ENCODE measurements around the gene CEACAM16. TPM values are rescaled to one million over a fixed set of nuclear protein-coding genes. Genes with fewer than 3 reads are reported as not detected.

The CEACAM16 gene
- polyA plus RNA-seq, 1 donor from 2014 or later, result not detected

DNA sequence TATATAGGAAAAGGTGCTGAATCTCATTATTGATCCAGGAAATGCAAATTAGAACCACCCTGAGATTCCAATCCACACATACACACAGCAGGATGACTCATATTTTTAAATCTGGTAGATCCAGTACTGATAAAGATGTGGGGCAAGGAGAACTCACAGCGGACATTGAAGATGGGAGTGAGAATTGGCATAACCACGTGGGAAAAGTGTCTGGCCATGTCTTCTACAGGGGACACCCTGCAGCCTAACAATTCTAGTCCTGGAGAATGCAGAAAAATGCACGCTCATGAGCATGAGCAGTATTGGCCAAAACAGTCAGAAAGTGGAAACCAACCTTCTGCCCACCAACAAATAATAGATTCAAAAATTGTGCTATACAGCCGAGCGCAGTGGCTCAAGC lies 36.1 kb downstream of the CEACAM16 start:
- no peaks in the 10 kb centered on the region for H3K9me3 ChIP-seq (ENCODE audit: low read length)
- no peaks in the 10 kb centered on the region for H3K27me3 ChIP-seq (ENCODE audit: insufficient read depth, low read depth, low read length)
- no peak overlapping the region for H2AFZ ChIP-seq (ENCODE audit: low read depth, low read length)
- H3K9me2 ChIP-seq (ENCODE audit: insufficient read depth, low read length), result no peaks in the 10 kb centered on the region
- no peaks in the 10 kb centered on the region for H3K79me2 ChIP-seq (replicated peaks; ENCODE audit: insufficient read depth, low read length)
- no peak overlapping the region for H3K9ac ChIP-seq (ENCODE audit: low read length)
- TF ChIP-seq, protein P1, sequence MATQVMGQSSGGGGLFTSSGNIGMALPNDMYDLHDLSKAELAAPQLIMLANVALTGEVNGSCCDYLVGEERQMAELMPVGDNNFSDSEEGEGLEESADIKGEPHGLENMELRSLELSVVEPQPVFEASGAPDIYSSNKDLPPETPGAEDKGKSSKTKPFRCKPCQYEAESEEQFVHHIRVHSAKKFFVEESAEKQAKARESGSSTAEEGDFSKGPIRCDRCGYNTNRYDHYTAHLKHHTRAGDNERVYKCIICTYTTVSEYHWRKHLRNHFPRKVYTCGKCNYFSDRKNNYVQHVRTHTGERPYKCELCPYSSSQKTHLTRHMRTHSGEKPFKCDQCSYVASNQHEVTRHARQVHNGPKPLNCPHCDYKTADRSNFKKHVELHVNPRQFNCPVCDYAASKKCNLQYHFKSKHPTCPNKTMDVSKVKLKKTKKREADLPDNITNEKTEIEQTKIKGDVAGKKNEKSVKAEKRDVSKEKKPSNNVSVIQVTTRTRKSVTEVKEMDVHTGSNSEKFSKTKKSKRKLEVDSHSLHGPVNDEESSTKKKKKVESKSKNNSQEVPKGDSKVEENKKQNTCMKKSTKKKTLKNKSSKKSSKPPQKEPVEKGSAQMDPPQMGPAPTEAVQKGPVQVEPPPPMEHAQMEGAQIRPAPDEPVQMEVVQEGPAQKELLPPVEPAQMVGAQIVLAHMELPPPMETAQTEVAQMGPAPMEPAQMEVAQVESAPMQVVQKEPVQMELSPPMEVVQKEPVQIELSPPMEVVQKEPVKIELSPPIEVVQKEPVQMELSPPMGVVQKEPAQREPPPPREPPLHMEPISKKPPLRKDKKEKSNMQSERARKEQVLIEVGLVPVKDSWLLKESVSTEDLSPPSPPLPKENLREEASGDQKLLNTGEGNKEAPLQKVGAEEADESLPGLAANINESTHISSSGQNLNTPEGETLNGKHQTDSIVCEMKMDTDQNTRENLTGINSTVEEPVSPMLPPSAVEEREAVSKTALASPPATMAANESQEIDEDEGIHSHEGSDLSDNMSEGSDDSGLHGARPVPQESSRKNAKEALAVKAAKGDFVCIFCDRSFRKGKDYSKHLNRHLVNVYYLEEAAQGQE (IDR thresholded peaks at IDR 0.05; ENCODE audit: borderline replicate concordance), result no peak
- TF ChIP-seq RAD21 (conservative IDR thresholded peaks at IDR 0.05) (no peak), TAF1 (IDR thresholded peaks at IDR 0.05; ENCODE audit: low read depth) (no peak), POLR2AphosphoS5 (IDR thresholded peaks at IDR 0.05) (no peak), MXI1 (conservative IDR thresholded peaks at IDR 0.05; ENCODE audit: poor library complexity, severe bottlenecking) (no peak), SMC3 (conservative IDR thresholded peaks at IDR 0.05; ENCODE audit: poor library complexity) (no peak), EZH2 (IDR thresholded peaks at IDR 0.05; ENCODE audit: borderline replicate concordance, insufficient read depth, low read length, poor library complexity, severe bottlenecking) (no peak), EP300 (conservative IDR thresholded peaks at IDR 0.05; ENCODE audit: poor library complexity, severe bottlenecking) (no peak)
- TF ChIP-seq, protein P2, sequence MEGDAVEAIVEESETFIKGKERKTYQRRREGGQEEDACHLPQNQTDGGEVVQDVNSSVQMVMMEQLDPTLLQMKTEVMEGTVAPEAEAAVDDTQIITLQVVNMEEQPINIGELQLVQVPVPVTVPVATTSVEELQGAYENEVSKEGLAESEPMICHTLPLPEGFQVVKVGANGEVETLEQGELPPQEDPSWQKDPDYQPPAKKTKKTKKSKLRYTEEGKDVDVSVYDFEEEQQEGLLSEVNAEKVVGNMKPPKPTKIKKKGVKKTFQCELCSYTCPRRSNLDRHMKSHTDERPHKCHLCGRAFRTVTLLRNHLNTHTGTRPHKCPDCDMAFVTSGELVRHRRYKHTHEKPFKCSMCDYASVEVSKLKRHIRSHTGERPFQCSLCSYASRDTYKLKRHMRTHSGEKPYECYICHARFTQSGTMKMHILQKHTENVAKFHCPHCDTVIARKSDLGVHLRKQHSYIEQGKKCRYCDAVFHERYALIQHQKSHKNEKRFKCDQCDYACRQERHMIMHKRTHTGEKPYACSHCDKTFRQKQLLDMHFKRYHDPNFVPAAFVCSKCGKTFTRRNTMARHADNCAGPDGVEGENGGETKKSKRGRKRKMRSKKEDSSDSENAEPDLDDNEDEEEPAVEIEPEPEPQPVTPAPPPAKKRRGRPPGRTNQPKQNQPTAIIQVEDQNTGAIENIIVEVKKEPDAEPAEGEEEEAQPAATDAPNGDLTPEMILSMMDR (IDR thresholded peaks at IDR 0.05; ENCODE audit: poor library complexity, severe bottlenecking), result no peak
- no peaks in the 10 kb centered on the region for H4K20me1 ChIP-seq (ENCODE audit: insufficient read depth)
- no peak overlapping the region for H3K27ac ChIP-seq (ENCODE audit: low read length)
- H3K36me3 ChIP-seq (ENCODE audit: insufficient read depth, low read length), result no peaks in the 10 kb centered on the region
- H3K4me3 ChIP-seq (ENCODE audit: low read length), result no peak overlapping the region
- no peaks in the 10 kb centered on the region for H3F3A ChIP-seq (ENCODE audit: insufficient read depth, low read length, poor library complexity, severe bottlenecking)
- no peak overlapping the region for H3K4me2 ChIP-seq (ENCODE audit: low read length)

DNA sequence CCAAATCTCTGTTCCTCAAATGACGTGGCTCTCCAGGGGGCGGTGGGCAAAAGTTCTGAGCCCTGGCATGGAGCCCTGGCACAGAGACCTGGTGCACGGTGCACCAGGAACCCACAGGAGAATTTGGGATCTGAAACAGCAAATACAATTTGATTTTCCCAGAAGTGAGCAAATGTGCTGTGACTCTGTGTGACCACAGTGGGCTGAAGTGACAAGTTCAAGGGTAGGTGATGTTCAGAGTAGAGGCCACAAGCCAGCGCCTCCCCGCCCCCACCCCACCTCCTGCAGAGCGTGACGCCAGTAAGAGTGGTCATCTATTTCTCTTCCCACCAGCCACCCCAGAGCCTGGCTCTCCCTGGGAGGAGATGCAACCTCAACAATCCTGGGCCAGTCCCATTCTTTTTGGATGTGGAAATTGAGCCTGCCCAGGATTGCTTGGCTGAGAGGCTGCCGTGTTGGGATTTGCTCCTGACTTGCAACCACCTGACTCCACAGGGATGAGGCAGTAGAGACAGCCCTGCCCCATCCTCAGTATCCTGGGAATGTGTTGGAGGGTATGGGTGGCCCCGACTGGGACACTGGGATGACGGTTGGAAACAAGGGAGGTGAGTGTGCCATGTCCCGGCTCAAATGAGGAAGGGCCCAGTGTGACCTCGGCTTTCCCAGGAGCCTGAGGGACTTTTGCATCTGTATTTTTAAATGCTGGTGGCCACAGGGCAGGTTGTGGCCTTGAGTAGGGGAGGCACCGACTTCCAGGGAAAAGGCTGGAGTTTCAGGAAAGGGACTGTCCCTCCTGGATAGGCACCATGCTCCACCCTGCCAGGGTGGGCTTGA lies 38.5 kb downstream of the CEACAM16 start:
- Histone ChIP-seq H3K4me3 (ENCODE audit: low read length) (no peak overlapping the region), H2AFZ (ENCODE audit: low read depth, low read length) (no peak overlapping the region), H3K27ac (ENCODE audit: low read length) (no peak overlapping the region), H3F3A (ENCODE audit: insufficient read depth, low read length, poor library complexity, severe bottlenecking) (no peaks in the 10 kb centered on the region), H3K9ac (ENCODE audit: low read length) (no peak overlapping the region), H3K27me3 (ENCODE audit: insufficient read depth, low read depth, low read length) (no peaks in the 10 kb centered on the region), H3K9me3 (ENCODE audit: low read length) (no peaks in the 10 kb centered on the region), H4K20me1 (ENCODE audit: insufficient read depth) (no peaks in the 10 kb centered on the region), H3K79me2 (replicated peaks; ENCODE audit: insufficient read depth, low read length) (no peaks in the 10 kb centered on the region), H3K9me2 (ENCODE audit: insufficient read depth, low read length) (no peaks in the 10 kb centered on the region), H3K4me2 (ENCODE audit: low read length) (no peak overlapping the region), H3K36me3 (ENCODE audit: insufficient read depth, low read length) (no peaks in the 10 kb centered on the region)
- TF ChIP-seq TAF1 (IDR thresholded peaks at IDR 0.05; ENCODE audit: low read depth) (no peak), EZH2 (IDR thresholded peaks at IDR 0.05; ENCODE audit: borderline replicate concordance, insufficient read depth, low read length, poor library complexity, severe bottlenecking) (no peak), POLR2AphosphoS5 (IDR thresholded peaks at IDR 0.05) (no peak), MXI1 (conservative IDR thresholded peaks at IDR 0.05; ENCODE audit: poor library complexity, severe bottlenecking) (no peak), RAD21 (conservative IDR thresholded peaks at IDR 0.05) (no peak), EP300 (conservative IDR thresholded peaks at IDR 0.05; ENCODE audit: poor library complexity, severe bottlenecking) (no peak), SMC3 (conservative IDR thresholded peaks at IDR 0.05; ENCODE audit: poor library complexity) (no peak)
- TF ChIP-seq, protein P1 (IDR thresholded peaks at IDR 0.05; ENCODE audit: borderline replicate concordance), result no peak
- TF ChIP-seq, protein P2 (IDR thresholded peaks at IDR 0.05; ENCODE audit: poor library complexity, severe bottlenecking), result no peak
